Transverse colon (tissue), 4 donors: Measurements from ENCODE around the gene MANBA.

Experiments
- EP300 ChIP-seq: sonication (generic); formaldehyde crosslinking; IDR thresholded peaks from one replicate; pipeline ENCODE4 v1.6.1; 2017; ENCODE audit warnings: antibody characterized with exemption, low read depth
- POLR2A ChIP-seq: fragments of 450-650 bp; IDR thresholded peaks from one replicate; pipeline ENCODE4 v1.6.1; 2016; ENCODE audit warnings: antibody characterized with exemption, mild to moderate bottlenecking, moderate library complexity
- POLR2AphosphoS5 ChIP-seq, 3 donors: sonication (generic); formaldehyde crosslinking; IDR thresholded peaks; one replicate each; pipeline ENCODE4 v1.6.1; 2016; ENCODE audit warnings: antibody characterized with exemption in 3 of 3
- TF ChIP-seq, protein P1 (sequence below), 5 experiments: fragments of 200-600 bp in 3 of 5; fragments of 450-650 bp in 2 of 5; sonication (generic) in 3 of 5; IDR thresholded peaks; 1 replicate in 2 of 5; 2 replicates in 3 of 5; pipeline ENCODE4 v1.5.1; 2016 to 2017; ENCODE audit warnings: antibody characterized with exemption in 5 of 5, inconsistent platforms in 3 of 5, mild to moderate bottlenecking in 2 of 5, moderate library complexity in 1 of 5

DNA sequence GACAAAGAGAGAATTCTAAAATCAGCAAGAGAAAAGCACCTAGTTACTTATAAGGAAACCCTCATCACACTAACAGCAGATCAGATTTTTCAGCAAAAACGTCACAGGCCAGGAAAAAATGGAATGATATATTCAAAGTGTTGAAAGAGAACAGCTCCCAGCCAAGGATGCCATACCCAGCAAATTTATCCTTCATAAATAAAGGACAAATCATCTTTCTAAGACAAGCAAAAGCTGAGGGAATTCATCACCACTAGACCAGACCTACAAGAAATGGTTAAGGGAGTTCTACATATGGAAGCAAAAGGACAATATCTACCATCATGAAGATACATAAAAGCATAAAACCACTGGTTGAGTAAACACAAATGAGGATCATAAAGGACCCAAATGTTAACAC lies 53.6 kb downstream of the MANBA start:
- TF ChIP-seq, protein P1, sequence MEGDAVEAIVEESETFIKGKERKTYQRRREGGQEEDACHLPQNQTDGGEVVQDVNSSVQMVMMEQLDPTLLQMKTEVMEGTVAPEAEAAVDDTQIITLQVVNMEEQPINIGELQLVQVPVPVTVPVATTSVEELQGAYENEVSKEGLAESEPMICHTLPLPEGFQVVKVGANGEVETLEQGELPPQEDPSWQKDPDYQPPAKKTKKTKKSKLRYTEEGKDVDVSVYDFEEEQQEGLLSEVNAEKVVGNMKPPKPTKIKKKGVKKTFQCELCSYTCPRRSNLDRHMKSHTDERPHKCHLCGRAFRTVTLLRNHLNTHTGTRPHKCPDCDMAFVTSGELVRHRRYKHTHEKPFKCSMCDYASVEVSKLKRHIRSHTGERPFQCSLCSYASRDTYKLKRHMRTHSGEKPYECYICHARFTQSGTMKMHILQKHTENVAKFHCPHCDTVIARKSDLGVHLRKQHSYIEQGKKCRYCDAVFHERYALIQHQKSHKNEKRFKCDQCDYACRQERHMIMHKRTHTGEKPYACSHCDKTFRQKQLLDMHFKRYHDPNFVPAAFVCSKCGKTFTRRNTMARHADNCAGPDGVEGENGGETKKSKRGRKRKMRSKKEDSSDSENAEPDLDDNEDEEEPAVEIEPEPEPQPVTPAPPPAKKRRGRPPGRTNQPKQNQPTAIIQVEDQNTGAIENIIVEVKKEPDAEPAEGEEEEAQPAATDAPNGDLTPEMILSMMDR (IDR thresholded peaks at IDR 0.05): no peak
- TF ChIP-seq POLR2A: no peak
- TF ChIP-seq EP300: no peak
- TF ChIP-seq POLR2AphosphoS5 (IDR thresholded peaks at IDR 0.05): no peak
